Eye (tissue), 1 donor: Measurements from ENCODE around the gene MAMDC4.
"Not testable (repeated sequence)": the region's sequence is repeated elsewhere in the genome, so short reads cannot be mapped to it uniquely, and the experiment has no call there.

ENCODE experiments used
- DNase-seq: peaks from one replicate; pipeline ENCODE4 v3.0.0-alpha.2; 2015

MAMDC4 gene

GRCh38 chr9:136825295-136826187 lies 26.6 kb upstream of the MAMDC4 start:
- DNase-seq, result no peak

DNA sequence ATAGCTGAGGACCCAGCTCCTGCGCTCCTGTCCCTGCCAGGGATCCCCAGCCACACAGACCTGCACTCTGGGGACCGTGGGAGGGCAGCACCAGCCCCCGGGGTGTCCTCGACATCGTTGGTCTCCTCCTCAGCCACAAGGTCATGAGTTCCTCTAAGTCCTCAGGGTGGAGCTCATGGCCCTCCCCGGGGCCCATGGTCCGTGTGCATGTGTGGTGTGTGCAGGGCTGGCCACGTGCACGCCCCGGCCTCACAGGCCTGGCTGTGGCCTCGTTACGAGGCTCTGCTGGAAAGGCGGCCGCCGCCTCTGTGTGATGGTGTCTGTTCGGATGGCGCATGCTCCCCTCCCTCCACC lies 26.0 kb upstream of the MAMDC4 start:
- DNase-seq, result no peak

DNA sequence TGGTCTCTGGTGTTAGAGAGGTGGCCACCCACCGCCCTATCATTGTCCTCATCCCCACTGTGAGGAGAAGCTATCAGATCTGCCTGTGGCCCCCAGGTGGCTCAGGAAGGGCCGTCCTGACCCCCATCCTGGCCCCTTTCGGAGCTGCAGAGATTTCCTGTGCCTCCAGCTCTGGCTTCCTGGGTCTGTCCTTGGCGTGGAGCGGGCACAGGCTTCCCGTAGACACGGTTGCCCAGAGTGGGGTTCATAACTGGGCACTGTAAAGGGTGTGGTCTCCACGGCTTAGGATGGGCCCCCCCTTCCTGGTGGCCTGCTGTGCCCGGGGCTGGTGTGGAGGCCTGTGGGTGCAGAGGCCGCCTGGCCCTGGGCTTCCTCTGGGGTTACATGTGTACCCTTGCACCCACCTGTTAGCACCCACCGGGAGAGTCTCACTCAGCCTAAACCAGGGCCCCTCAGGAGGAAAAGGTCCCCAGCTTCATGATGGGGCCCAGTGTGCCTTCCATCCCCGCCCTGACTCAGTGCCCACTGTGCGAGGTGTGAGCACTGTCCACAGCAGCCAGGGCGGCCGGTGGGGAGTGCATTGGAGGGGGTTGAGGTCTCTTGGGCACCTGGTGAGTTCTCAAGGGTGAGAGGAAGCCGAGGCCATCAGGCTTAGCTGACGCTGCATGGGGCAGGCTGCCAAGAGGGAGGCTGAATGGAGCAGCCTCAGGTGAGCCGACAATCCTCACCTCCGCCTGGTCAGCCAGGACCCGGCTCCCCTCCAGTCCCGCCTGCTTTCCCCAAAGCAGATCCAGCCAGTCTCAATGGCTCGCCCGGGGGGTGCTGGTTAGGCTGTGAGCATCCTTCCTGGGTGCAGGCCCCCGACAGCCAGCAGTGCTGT lies 25.2 kb upstream of the MAMDC4 start:
- DNase-seq, result no peak

DNA sequence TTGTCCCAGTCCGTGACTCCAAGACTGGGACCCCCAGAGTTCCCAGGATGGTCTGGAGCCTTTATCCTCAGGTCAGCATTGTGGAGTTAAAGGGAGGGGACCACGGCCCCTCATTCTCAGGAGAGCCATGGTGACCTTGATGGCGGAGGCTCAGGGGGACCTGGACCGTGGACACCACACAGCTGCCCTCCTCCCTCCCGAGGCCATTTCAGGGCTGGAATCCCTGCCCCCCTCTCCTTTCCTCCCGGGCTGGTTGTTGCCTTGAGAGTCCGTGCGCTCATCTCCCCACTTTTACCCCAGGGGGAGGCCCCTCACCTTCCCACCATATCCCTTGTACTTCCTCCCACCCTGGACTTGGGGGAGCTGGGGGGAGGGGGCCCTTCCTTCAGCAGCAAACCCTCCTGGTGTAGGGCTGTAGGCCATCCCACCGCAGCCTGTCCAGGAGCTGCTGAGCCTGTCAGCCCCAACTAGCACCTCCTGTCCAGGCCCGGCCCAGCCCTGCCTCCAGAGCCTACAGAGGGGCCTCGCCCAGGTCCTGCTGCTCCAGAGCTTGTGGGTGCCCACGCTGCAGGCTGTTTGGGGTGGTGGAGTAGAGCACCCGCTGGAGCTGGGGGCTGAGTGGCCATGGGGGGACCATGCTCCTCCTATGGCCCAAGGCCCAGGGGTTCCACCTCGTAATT lies 24.2 kb upstream of the MAMDC4 start:
- DNase-seq, result no peak

DNA sequence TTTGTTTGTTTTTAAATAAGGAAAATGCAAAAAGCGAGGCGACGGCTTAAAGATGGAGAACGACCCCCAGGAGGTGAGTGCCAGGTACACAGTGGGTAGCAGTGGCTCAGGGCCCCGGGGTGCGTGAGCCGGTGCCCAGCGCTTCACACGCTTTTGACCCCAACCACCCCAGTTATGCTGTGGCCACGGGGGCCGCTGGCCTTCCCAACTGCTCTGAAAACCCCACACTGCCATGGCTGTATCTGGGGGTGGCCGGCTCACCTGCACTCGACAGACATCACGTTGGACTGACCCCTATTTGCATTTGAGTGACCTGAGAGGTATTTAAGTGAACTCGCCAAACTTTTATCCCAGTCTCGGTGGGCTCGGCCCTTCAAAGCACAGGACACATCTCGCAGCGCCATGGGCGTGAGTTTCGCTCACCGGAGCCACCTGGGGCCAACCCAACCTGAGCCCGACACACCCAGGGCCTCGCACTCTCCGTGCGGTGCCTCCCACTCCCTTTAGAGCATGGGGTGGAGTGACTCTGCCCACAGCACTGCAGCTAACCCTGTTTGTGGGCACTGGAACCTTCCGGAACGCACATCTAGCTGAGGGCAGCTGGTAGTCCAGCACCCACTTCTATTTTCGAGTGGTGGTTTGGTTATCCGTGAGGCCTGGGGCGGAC lies 23.5 kb upstream of the MAMDC4 start:
- DNase-seq, result no peak

DNA sequence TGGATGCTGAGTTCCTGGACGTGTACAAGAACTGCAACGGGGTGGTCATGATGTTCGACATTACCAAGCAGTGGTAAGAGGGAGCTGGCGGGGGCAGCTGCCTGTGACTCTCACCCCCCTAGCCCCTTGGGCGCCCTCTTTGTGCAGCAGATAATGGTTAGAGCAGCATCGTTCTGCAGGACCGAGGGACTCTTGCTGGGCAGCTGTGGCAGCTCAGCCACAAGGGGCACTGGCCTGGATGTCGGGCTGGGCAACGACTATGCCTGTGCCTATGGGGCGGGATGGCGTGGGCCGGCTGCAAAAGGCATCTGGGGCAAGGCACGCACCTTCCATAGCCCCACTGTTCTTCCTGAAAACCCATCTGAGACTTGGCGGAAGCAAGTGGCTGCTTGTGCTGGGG lies 22.7 kb upstream of the MAMDC4 start:
- no peak for DNase-seq

GRCh38 chr9:136829981-136830885 lies 21.9 kb upstream of the MAMDC4 start:
- no peak for DNase-seq

DNA sequence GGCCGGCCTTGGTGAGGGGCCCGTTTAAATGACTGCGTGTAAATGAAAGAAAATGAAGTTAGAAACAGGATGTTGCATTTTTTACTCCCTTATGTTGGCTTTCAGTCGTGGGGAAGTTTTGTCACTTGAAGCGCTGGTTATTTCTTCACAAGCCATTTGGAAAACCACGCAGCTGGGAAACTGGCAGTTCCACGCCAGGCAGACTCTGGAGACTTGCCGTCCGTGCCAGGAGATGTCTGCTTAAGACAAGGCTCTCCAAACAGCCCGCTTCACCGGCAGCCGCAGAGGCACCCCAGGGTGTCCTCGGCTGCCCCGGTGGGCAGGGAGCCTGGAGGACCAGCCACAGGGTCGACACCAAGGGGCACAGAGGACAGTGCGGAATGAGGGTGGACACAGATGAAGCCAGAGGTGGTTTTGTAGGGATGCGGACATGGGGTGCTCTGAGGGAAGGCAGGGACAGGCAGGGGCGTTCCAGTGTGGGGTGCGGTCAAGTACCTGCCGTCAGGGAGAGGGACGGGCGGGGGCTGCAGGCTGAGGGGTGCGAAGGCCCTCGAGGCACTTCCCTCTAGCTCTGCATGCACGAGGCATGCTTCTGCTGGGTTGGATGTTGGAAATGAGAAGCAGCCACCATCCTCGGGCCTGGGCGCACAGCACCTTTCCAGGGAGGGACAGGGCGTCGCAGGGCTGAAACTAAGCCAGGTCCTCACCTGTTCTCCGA lies 21.0 kb upstream of the MAMDC4 start:
- DNase-seq, result no peak

DNA sequence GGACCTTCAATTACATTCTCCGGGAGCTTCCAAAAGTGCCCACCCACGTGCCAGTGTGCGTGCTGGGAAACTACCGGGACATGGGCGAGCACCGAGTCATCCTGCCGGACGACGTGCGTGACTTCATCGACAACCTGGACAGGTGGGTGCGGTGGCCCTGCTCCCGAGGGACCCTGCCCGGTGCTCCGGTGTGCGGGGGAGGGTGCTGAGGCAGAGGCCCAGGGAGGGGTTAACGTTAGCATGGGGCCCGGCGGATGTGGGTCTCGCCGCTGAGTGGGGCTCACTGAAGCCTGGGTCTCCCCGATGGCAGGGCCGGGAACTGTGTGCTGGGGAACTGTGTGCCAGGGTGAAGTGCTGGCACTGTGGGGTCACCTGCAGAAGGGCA lies 20.4 kb upstream of the MAMDC4 start:
- no peak for DNase-seq

GRCh38 chr9:136832581-136832980 lies 19.6 kb upstream of the MAMDC4 start:
- no peak for DNase-seq

GRCh38 chr9:136833381-136834048 lies 18.6 kb upstream of the MAMDC4 start:
- DNase-seq, result not testable (repeated sequence)

GRCh38 chr9:136835162-136835931 lies 16.8 kb upstream of the MAMDC4 start:
- DNase-seq, result no peak

- DNase-seq, result no peak
Observed at GRCh38 chr9:136835932-136836904, 15.9 kb upstream of the MAMDC4 start.

GRCh38 chr9:136837146-136837855 lies 14.8 kb upstream of the MAMDC4 start:
- no peak for DNase-seq

- DNase-seq, result not testable (repeated sequence)
Observed at GRCh38 chr9:136837856-136838277, 14.3 kb upstream of the MAMDC4 start.

DNA sequence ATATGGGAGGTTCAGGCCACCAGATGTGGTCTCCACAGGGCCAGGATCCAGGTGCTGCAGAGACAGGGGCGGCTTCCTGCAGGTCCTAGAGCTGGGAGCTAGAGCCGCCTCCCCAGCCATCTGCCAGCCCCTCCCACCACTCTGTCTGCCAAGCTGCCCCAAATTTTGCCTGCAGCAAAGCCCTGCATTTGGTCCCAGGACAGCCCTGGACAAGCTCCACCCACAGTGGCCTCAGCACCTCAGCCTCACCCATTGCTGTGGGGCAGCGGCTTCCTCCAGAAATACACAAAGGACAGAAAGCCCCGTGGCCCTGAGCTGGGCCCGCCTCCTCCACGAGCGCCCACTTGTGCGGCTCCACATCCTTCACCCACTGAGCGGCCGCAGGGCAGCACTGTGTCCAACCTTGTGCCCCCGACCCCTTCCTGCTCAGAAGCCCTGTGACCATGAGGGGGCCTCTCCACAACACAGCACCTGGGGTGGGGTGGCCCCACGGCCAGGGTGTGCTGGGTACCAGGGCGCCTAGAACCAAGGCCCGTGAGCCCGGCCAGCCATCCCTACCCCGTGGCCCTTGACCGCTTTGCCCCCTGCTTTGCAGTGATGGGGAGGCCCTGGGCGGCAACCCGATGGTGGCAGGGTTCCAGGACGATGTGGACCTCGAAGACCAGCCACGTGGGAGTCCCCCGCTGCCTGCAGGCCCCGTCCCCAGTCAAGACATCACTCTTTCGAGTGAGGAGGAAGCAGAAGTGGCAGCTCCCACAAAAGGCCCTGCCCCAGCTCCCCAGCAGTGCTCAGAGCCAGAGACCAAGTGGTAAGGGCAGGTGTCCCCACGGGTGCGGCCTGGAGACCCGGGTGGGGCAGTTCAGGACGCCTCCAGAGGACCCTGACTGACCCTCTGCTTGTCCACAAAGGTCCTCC lies 13.6 kb upstream of the MAMDC4 start:
- DNase-seq, result no peak
